ENCODE results near the gene ADD3.

Gene ADD3

DNA sequence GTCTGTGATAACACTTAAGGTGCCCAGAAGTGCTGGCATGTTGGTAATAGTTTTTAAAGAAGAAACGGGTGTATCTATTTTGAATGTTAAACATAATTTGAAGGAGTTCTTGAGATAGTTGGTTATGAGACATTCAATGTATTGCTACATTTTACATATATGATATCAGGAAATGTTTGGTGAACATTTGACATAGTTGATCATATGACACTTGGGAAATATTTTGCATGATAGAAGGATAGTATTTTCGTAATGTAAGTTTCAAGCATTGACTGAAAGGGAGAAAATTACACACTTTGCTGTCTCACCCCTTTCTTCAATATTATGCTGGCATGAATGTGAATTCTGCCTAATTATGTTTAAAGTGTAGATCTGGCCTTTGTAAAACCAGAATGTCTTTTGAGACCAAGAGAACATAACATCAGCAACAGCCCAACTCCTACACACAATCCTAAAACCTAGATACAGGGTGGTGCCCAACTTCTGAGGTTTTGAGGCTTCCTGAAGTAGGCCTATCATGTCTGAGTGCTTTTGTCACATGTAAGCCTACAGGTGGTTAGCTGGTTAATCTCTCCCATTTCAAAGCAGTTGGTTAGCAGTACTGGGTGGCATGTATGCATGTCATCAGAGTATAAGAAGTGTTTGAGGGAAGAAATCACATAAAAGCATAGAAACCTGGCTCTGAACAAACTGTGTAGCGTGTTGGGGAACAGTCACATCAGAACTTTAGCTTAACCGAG is 2.1 kb downstream of the ADD3 start:
- no peaks in the 10 kb centered on the region for H3K9me3 ChIP-seq (ENCODE audit: insufficient read depth, low read length, severe bottlenecking)
- peak overlapping the region; percentile 73 to 86; a peak in 3 of 4 replicates for H3K4me3 ChIP-seq (ENCODE audit: low read depth in 1 of 2, low read length in 2 of 2)
- DNase-seq (peak; percentile 71), ATAC-seq (ENCODE audit: insufficient read depth, low read depth) (peak; percentile 69)
- H3K4me1 ChIP-seq (ENCODE audit: insufficient read depth, low read length): peaks cover 48% of the 10 kb centered on the region
- H2AFZ ChIP-seq (ENCODE audit: low read depth, low read length): no peak overlapping the region
- peaks cover 65% of the 10 kb centered on the region for H3K79me2 ChIP-seq (ENCODE audit: insufficient read depth, low read length)
- H3K27ac ChIP-seq (ENCODE audit: low read length): peak overlapping the region; percentile 49
- peak overlapping the region; percentile 96 for H3K9ac ChIP-seq (ENCODE audit: low read depth, low read length)
- H4K20me1 ChIP-seq (ENCODE audit: insufficient read depth, low read length): peaks cover 54% of the 10 kb centered on the region; the same call in 1 of the 2 replicates
- peak overlapping the region; percentile 76 for H3K4me2 ChIP-seq (ENCODE audit: insufficient read depth, low read length)
- peaks cover 3% of the 10 kb centered on the region for H3K27me3 ChIP-seq (ENCODE audit: insufficient read depth, low read length, poor library complexity)
- no peak for TF ChIP-seq EZH2 (IDR thresholded peaks at IDR 0.05; ENCODE audit: borderline replicate concordance, low read depth, low read length, severe bottlenecking)
- TF ChIP-seq, protein P1, sequence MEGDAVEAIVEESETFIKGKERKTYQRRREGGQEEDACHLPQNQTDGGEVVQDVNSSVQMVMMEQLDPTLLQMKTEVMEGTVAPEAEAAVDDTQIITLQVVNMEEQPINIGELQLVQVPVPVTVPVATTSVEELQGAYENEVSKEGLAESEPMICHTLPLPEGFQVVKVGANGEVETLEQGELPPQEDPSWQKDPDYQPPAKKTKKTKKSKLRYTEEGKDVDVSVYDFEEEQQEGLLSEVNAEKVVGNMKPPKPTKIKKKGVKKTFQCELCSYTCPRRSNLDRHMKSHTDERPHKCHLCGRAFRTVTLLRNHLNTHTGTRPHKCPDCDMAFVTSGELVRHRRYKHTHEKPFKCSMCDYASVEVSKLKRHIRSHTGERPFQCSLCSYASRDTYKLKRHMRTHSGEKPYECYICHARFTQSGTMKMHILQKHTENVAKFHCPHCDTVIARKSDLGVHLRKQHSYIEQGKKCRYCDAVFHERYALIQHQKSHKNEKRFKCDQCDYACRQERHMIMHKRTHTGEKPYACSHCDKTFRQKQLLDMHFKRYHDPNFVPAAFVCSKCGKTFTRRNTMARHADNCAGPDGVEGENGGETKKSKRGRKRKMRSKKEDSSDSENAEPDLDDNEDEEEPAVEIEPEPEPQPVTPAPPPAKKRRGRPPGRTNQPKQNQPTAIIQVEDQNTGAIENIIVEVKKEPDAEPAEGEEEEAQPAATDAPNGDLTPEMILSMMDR (IDR thresholded peaks at IDR 0.05; ENCODE audit: borderline replicate concordance, extremely low read depth, low read length, poor library complexity, severe bottlenecking): no peak
- no peaks in the 10 kb centered on the region for H3K36me3 ChIP-seq (ENCODE audit: insufficient read depth, low read length)

DNA sequence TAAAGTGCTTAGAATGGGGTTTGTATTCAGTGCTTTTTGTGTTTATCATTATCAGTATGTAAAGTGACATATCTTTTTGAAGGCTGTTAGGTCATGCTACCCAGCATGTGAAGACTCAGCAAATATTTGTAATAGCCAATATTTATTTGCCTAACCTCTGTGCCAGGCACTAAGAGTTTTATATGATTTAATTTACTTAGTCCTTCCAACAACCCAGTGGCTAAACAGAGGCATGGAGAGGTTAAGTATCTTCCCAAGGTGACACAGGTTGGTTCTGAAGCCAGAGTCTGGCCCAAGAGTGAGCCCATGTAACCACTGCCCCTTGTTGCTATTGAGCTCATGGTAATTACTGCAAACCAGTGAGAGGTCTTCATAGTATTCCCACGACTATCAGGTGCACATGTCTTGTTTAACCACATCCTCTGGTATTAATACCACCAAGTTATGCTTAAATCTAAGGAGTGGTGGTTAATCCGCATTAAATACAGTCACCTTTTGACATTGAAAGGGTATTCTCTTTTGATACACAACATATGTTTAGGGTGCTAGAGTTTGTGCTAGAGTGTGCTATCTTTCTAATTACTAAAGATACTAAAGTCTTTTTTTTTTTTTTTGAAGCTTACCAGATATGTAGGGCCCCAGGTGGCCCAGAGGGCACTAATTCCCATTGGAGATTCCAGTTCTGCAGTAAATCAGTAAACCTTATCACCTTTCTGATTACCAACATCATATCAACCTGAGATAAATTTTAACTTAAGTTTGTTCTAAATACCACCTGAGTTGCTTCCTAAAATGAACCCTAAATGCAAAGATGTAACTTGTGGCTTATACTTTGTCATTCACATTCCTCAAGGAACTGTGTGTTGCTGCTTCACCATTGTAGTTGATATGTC is 2.9 kb downstream of the ADD3 start:
- no peaks in the 10 kb centered on the region for H3K9me3 ChIP-seq (ENCODE audit: insufficient read depth, low read length, severe bottlenecking)
- TF ChIP-seq, protein P1 (IDR thresholded peaks at IDR 0.05; ENCODE audit: borderline replicate concordance, extremely low read depth, low read length, poor library complexity, severe bottlenecking): no peak
- TF ChIP-seq EZH2 (IDR thresholded peaks at IDR 0.05; ENCODE audit: borderline replicate concordance, low read depth, low read length, severe bottlenecking): no peak
- H2AFZ ChIP-seq (ENCODE audit: low read depth, low read length): no peak overlapping the region
- peak; percentile 10 for DNase-seq
- ATAC-seq (ENCODE audit: insufficient read depth, low read depth): no peak
- peaks cover 58% of the 10 kb centered on the region for H4K20me1 ChIP-seq (ENCODE audit: insufficient read depth, low read length)
- peak overlapping the region in 1 of 2 experiments; percentile 73; a peak in 2 of 4 replicates for H3K4me3 ChIP-seq (ENCODE audit: low read depth in 1 of 2, low read length in 2 of 2)
- peaks cover 74% of the 10 kb centered on the region for H3K79me2 ChIP-seq (ENCODE audit: insufficient read depth, low read length)
- no peaks in the 10 kb centered on the region for H3K36me3 ChIP-seq (ENCODE audit: insufficient read depth, low read length)
- peak overlapping the region; percentile 42 for H3K27ac ChIP-seq (ENCODE audit: low read length)
- peak overlapping the region; percentile 76 for H3K4me2 ChIP-seq (ENCODE audit: insufficient read depth, low read length)
- H3K9ac ChIP-seq (ENCODE audit: low read depth, low read length): no peak overlapping the region; the same call in 1 of the 2 replicates
- H3K27me3 ChIP-seq (ENCODE audit: insufficient read depth, low read length, poor library complexity): peaks cover 3% of the 10 kb centered on the region
- peaks cover 48% of the 10 kb centered on the region for H3K4me1 ChIP-seq (ENCODE audit: insufficient read depth, low read length)

DNA sequence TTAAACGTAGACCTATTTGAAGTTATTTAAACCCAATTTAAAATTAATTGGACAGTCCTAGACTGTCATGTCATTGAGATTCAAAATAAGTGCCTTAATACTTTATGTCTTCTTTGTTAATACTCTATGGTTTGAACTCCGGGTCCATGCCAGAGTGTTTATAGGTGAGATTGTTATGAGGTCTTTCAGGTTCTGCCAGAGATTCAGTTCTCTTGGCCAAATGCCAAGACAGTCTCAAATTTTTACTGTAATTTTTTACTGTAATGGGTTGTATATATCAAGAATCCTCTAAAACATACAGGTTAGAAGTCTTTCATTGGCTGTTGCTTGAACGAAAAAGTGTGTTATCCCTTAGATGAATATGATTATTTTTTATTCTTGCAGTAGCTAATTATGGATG is 3.9 kb downstream of the ADD3 start:
- Histone ChIP-seq H3K4me1 (ENCODE audit: insufficient read depth, low read length) (peaks cover 45% of the 10 kb centered on the region), H3K9ac (ENCODE audit: low read depth, low read length) (no peak overlapping the region), H3K4me2 (ENCODE audit: insufficient read depth, low read length) (peak overlapping the region; percentile 76; the same call in 1 of the 2 replicates), H3K4me3 (ENCODE audit: low read depth in 1 of 2, low read length in 2 of 2) (no peak overlapping the region), H3K79me2 (ENCODE audit: insufficient read depth, low read length) (peaks cover 83% of the 10 kb centered on the region), H3K27me3 (ENCODE audit: insufficient read depth, low read length, poor library complexity) (no peaks in the 10 kb centered on the region), H3K27ac (ENCODE audit: low read length) (no peak overlapping the region), H2AFZ (ENCODE audit: low read depth, low read length) (no peak overlapping the region), H3K9me3 (ENCODE audit: insufficient read depth, low read length, severe bottlenecking) (no peaks in the 10 kb centered on the region), H4K20me1 (ENCODE audit: insufficient read depth, low read length) (peaks cover 63% of the 10 kb centered on the region), H3K36me3 (ENCODE audit: insufficient read depth, low read length) (no peaks in the 10 kb centered on the region)
- TF ChIP-seq, protein P1 (IDR thresholded peaks at IDR 0.05; ENCODE audit: borderline replicate concordance, extremely low read depth, low read length, poor library complexity, severe bottlenecking): no peak
- TF ChIP-seq EZH2 (IDR thresholded peaks at IDR 0.05; ENCODE audit: borderline replicate concordance, low read depth, low read length, severe bottlenecking): no peak
- ATAC-seq (ENCODE audit: insufficient read depth, low read depth) (no peak), DNase-seq (no peak)

All from DND-41 (cell line).